Endothelial cell of umbilical vein (primary cell): ENCODE measurements around the gene CTBP1. TPM values are rescaled to one million over a fixed set of nuclear protein-coding genes. Genes with fewer than 3 reads are reported as not detected.

Source experiments
- BruUV-seq: library from RNA; stranded (reverse); fragments of 400-500 nt; replicated peaks from 2 replicates; lab custom pipeline; 2021; lab: Mats Ljungman, UMichigan
- CTCF ChIA-PET: fragments of 300-600, 350-600 bp; sonication (Branson Sonifier 250); formaldehyde crosslinking; loops from one replicate; lab custom pipeline; 2021; ENCODE audit warnings: antibody characterized with exemption, inconsistent platforms; lab: Charles Lee
- POLR2A ChIA-PET: fragments of 300-600, 350-600 bp; sonication (Branson Sonifier 250); formaldehyde crosslinking; loops from one replicate; lab custom pipeline; 2021; ENCODE audit warnings: antibody characterized with exemption, inconsistent platforms; lab: Charles Lee
- DNase-seq: peaks from one replicate; pipeline ENCODE4 v3.0.0-alpha.2; 2011; ENCODE audit warnings: low read depth, low spot score
- FAIRE-seq: peaks from 2 replicates; lab custom pipeline; 2011; peaks lifted over from hg19 to GRCh38; lab: Jason Lieb, UNC
- H2AFZ ChIP-seq: 2 replicates; pipeline ENCODE4 v1.6.0; 2012; ENCODE audit warnings: low read depth, low read length, control low read depth, inconsistent platforms
- H3K27ac ChIP-seq: 2 replicates; pipeline ENCODE4 v1.5.1; 2011; ENCODE audit warnings: low read depth, mild to moderate bottlenecking, control low read depth, low read length, moderate library complexity; ENCODE audit not compliant: insufficient read depth
- H3K27me3 ChIP-seq, 2 experiments: 2 replicates each; pipeline versions ENCODE4 v1.6.0 to v1.6.1; 2011; ENCODE audit warnings: low read length in 2 of 2, mixed read lengths in 1 of 2; ENCODE audit not compliant: control insufficient read depth in 2 of 2, insufficient read depth in 2 of 2
- H3K36me3 ChIP-seq, 2 experiments: 2 replicates in 1 of 2; 3 replicates in 1 of 2; pipeline ENCODE4 v1.5.1; 2011; ENCODE audit warnings: low read length in 2 of 2, mild to moderate bottlenecking in 1 of 2, moderate library complexity in 1 of 2; ENCODE audit not compliant: control insufficient read depth in 2 of 2, insufficient read depth in 2 of 2; ENCODE audit errors: extremely low read depth in 1 of 2
- H3K4me1 ChIP-seq: 3 replicates; pipeline ENCODE4 v1.5.1; 2011; ENCODE audit warnings: mild to moderate bottlenecking, low read length; ENCODE audit not compliant: control insufficient read depth, insufficient read depth; ENCODE audit errors: extremely low read depth
- H3K4me2 ChIP-seq: 2 replicates; pipeline ENCODE4 v1.6.1; 2011; ENCODE audit warnings: low read length, control low read depth, mixed read lengths; ENCODE audit not compliant: insufficient read depth
- H3K4me3 ChIP-seq, 3 experiments: fragments of 200-600 bp in 1 of 3; sonication (generic), shearing (Covaris generic) in 1 of 3; replicated peaks in 1 of 3; 2 replicates each; pipeline ENCODE4 v1.5.1; 2011 to 2016; ENCODE audit warnings: control low read depth in 3 of 3, low read length in 3 of 3, mild to moderate bottlenecking in 2 of 3, inconsistent platforms in 1 of 3, low read depth in 1 of 3, moderate library complexity in 1 of 3; ENCODE audit not compliant: insufficient read depth in 1 of 3
- H3K79me2 ChIP-seq: 2 replicates; pipeline ENCODE4 v1.6.0; 2012; ENCODE audit warnings: low read length, inconsistent platforms; ENCODE audit not compliant: control insufficient read depth, insufficient read depth
- H3K9ac ChIP-seq: replicated peaks from 2 replicates; pipeline ENCODE3; 2011; ENCODE audit warnings: low read length, control low read depth; ENCODE audit not compliant: insufficient read depth; ENCODE audit errors: extremely low read depth
- H3K9me1 ChIP-seq: replicated peaks from 3 replicates; pipeline ENCODE4 v1.6.0; 2011; ENCODE audit warnings: mild to moderate bottlenecking, low read length; ENCODE audit not compliant: control insufficient read depth, insufficient read depth; ENCODE audit errors: extremely low read depth
- H3K9me3 ChIP-seq: replicated peaks from 2 replicates; pipeline ENCODE4 v1.5.1; 2012; ENCODE audit warnings: low read length, inconsistent platforms; ENCODE audit not compliant: control insufficient read depth, insufficient read depth
- H4K20me1 ChIP-seq: replicated peaks from 2 replicates; pipeline ENCODE3; 2011; ENCODE audit warnings: mild to moderate bottlenecking, low read length; ENCODE audit not compliant: control insufficient read depth, insufficient read depth; ENCODE audit errors: extremely low read depth
- CTCF ChIP-seq, 2 donors: IDR thresholded peaks; 1 replicate in 1 of 2; 2 replicates in 1 of 2; pipeline ENCODE4 v1.5.1; 2011; ENCODE audit warnings: low read length in 2 of 2, mild to moderate bottlenecking in 2 of 2, moderate library complexity in 2 of 2, control low read depth in 1 of 2, inconsistent platforms in 1 of 2, low read depth in 1 of 2; ENCODE audit not compliant: insufficient read depth in 1 of 2; ENCODE audit errors: extremely low read depth in 1 of 2
- EZH2 ChIP-seq: IDR thresholded peaks from 2 replicates; pipeline ENCODE4 v1.6.1; 2012; ENCODE audit warnings: borderline replicate concordance, low read depth, mild to moderate bottlenecking, moderate library complexity, low read length, inconsistent platforms; ENCODE audit not compliant: severe bottlenecking
- FOS ChIP-seq: IDR thresholded peaks from 2 replicates; pipeline ENCODE4 v1.6.1; 2011; ENCODE audit warnings: mild to moderate bottlenecking, low read length, moderate library complexity, borderline replicate concordance; ENCODE audit not compliant: insufficient read depth
- GATA2 ChIP-seq: IDR thresholded peaks from 2 replicates; pipeline ENCODE4 v1.7.0; 2011; ENCODE audit warnings: low read depth, mild to moderate bottlenecking, moderate library complexity, mixed read lengths, low read length; ENCODE audit not compliant: insufficient read length, insufficient read depth
- JUN ChIP-seq: IDR thresholded peaks from 2 replicates; pipeline ENCODE4 v1.6.1; 2011; ENCODE audit warnings: borderline replicate concordance, low read depth; ENCODE audit not compliant: insufficient read length, insufficient read depth
- MYC ChIP-seq: IDR thresholded peaks from one replicate; pipeline ENCODE4 v1.6.1; 2011; ENCODE audit warnings: mild to moderate bottlenecking, low read depth, low read length
- POLR2A ChIP-seq: IDR thresholded peaks from 2 replicates; pipeline ENCODE4 v1.6.1; 2012; ENCODE audit warnings: low read depth, mild to moderate bottlenecking, control low read depth, low read length
- POLR2AphosphoS5 ChIP-seq: IDR thresholded peaks from 2 replicates; pipeline ENCODE4 v1.6.1; 2012; ENCODE audit warnings: low read depth, mild to moderate bottlenecking, control low read depth, low read length, moderate library complexity; ENCODE audit not compliant: insufficient read depth
- dilution Hi-C: fragments of 300-500 bp; cut with MboI; formaldehyde crosslinking; loops from one replicate; pipeline ENCODE4 v1.15.0; 2019; ENCODE audit warnings: low sequenced_read_pairs; ENCODE audit not compliant: extremely low pct_ligation_motif_present
- intact Hi-C: fragments of 100-400 bp; cut with micrococcal nuclease; formaldehyde crosslinking; loops from one replicate; pipeline ENCODE4 v1.10.0; 2022
- polyA plus RNA-seq, 4 experiments: library from polyadenylated mRNA; depleted of rRNA in 3 of 4; stranded (reverse) in 3 of 4; unstranded in 1 of 4; fragments of >200 nt; gene quantifications; 2 replicates each; pipeline versions ENCODE4 v1.2.1 to v1.2.3, GENCODE V29; 2011 to 2012; ENCODE audit warnings: missing spikeins in 1 of 4
- total RNA-seq: library from RNA; stranded (reverse); gene quantifications from 2 replicates; pipeline ENCODE4 v1.2.3, GENCODE V29; 2021
- TF ChIP-seq, protein P1 (sequence below): IDR thresholded peaks from 2 replicates; pipeline ENCODE4 v1.6.1; 2011; ENCODE audit not compliant: insufficient read depth, insufficient read length

Gene CTBP1
- total and polyA plus RNA-seq, 2 donors (not counting 3 experiments of a cell fraction or from before 2014, with no cell fraction given) = 165 to 167 TPM

- no peak overlapping the region for H3K27ac ChIP-seq
- dilution Hi-C loops = no loop called here
- intact Hi-C loops = no loop called here
- no peak for TF ChIP-seq JUN
- no peak for TF ChIP-seq CTCF (IDR thresholded peaks at IDR 0.05; ENCODE audit: extremely low read depth in 1 of 2, insufficient read depth in 1 of 2, low read depth in 1 of 2, low read length in 2 of 2)
- no peak for TF ChIP-seq POLR2AphosphoS5
- no peak for TF ChIP-seq GATA2
- no peak for TF ChIP-seq MYC
- TF ChIP-seq POLR2A = no peak
- TF ChIP-seq FOS = no peak
- TF ChIP-seq, protein P1, sequence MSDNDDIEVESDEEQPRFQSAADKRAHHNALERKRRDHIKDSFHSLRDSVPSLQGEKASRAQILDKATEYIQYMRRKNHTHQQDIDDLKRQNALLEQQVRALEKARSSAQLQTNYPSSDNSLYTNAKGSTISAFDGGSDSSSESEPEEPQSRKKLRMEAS = no peak
- TF ChIP-seq EZH2 = no peak
- no peaks in the 10 kb centered on the region for H3K9me1 ChIP-seq
- no peaks in the 10 kb centered on the region for H3K36me3 ChIP-seq
- H3K9me3 ChIP-seq = no peaks in the 10 kb centered on the region
- H3K79me2 ChIP-seq = no peaks in the 10 kb centered on the region
- no peak overlapping the region for H2AFZ ChIP-seq
- H3K27me3 ChIP-seq = peaks cover 3% of the 10 kb centered on the region in 2 experiments
- BruUV-seq = no TSS peak
- POLR2A ChIA-PET = no interaction called here
- FAIRE-seq (no peak), DNase-seq (no peak)
- no peaks in the 10 kb centered on the region for H4K20me1 ChIP-seq
- H3K4me3 ChIP-seq = no peak overlapping the region
- no peak overlapping the region for H3K9ac ChIP-seq
- no peak overlapping the region for H3K4me2 ChIP-seq
- CTCF ChIA-PET = interaction anchor here (0.7 to 1.5 kb wide), 5 partner anchors 12 to 76 kb away, joined by 3 to 9 read pairs (median 4); no protein-coding TSS in a partner anchor
- H3K4me1 ChIP-seq = peaks cover 6% of the 10 kb centered on the region
Observed at GRCh38 chr4:1191621-1192020, 57.3 kb downstream of the CTBP1 start.
